Muscle layer of colon (tissue), 2 donors: Measurements from ENCODE around the gene GET3.

ENCODE experiments used
- H3K27ac ChIP-seq: one replicate; pipeline ENCODE4 v1.7.0; 2013; ENCODE audit warnings: low read depth, mild to moderate bottlenecking, low read length, moderate library complexity
- H3K27me3 ChIP-seq, 2 donors: one replicate each; pipeline ENCODE4 v1.7.0; 2013; ENCODE audit warnings: low read length in 2 of 2, mild to moderate bottlenecking in 2 of 2; ENCODE audit not compliant: insufficient read depth in 2 of 2, control insufficient read depth in 1 of 2
- H3K36me3 ChIP-seq: one replicate; pipeline ENCODE4 v1.7.0; 2013; ENCODE audit warnings: mild to moderate bottlenecking, low read length; ENCODE audit not compliant: insufficient read depth
- H3K4me1 ChIP-seq: one replicate; pipeline ENCODE4 v1.7.0; 2013; ENCODE audit warnings: mild to moderate bottlenecking, low read length; ENCODE audit not compliant: insufficient read depth
- H3K4me3 ChIP-seq, 2 donors: one replicate each; pipeline ENCODE4 v1.7.0; 2013; ENCODE audit warnings: low read length in 2 of 2, low read depth in 1 of 2, mild to moderate bottlenecking in 1 of 2, moderate library complexity in 1 of 2
- H3K9ac ChIP-seq: one replicate; pipeline ENCODE4 v1.7.0; 2013; ENCODE audit warnings: low read length
- H3K9me3 ChIP-seq: one replicate; pipeline ENCODE4 v1.7.0; 2013; ENCODE audit warnings: mild to moderate bottlenecking, low read length
- donor health status: abdominal sarcoma.
- donor health status: Adenocarcinoma of cecum.

The GET3 gene

DNA sequence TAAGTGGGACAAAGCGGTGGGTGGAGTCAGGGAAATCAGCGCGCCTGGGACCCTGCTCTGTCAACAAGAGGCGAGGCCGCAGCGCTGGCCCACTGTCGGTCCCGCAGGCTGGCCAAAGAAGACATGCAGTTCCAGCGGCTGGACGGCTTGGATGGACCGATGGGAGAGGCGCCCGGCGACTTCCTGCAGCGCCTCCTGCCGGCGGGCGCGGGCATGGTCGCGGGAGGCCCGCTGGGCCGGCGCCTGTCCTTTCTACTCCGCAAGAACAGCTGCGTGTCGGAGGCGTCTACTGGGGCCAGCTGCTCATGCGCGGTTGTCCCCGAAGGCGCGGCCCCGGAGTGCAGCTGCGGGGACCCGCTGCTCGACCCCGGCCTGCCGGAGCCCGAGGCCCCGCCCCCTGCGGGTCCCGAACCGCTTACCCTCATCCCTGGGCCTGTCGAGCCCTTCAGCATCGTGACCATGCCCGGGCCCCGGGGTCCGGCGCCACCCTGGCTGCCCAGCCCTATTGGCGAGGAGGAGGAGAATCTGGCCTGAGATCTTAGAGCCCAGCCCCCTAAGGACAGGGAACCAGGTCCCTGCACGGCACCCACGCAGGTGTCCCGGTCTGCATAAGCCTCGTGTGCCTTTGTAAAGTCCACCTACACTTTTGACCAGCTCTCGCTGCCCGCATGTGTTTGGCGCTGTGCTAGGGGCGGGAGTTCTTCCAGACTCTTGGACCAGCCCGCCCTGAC, 20.4 kb downstream of the GET3 start:
- Histone ChIP-seq H3K36me3 (no peaks in the 10 kb centered on the region), H3K27me3 (no peaks in the 10 kb centered on the region), H3K4me1 (no peaks in the 10 kb centered on the region), H3K4me3 (peak overlapping the region; percentile 27 to 51), H3K9me3 (no peaks in the 10 kb centered on the region), H3K9ac (no peak overlapping the region), H3K27ac (no peak overlapping the region)

GRCh38 chr19:12759686-12760085, 22.4 kb downstream of the GET3 start:
- no peaks in the 10 kb centered on the region for H3K27me3 ChIP-seq
- no peak overlapping the region for H3K9ac ChIP-seq
- no peaks in the 10 kb centered on the region for H3K9me3 ChIP-seq
- no peaks in the 10 kb centered on the region for H3K4me1 ChIP-seq
- H3K4me3 ChIP-seq = no peak overlapping the region
- H3K36me3 ChIP-seq = no peaks in the 10 kb centered on the region
- H3K27ac ChIP-seq = no peak overlapping the region

GRCh38 chr19:12763100-12763499, 25.8 kb downstream of the GET3 start:
- no peak overlapping the region for H3K9ac ChIP-seq
- H3K27ac ChIP-seq = no peak overlapping the region

DNA sequence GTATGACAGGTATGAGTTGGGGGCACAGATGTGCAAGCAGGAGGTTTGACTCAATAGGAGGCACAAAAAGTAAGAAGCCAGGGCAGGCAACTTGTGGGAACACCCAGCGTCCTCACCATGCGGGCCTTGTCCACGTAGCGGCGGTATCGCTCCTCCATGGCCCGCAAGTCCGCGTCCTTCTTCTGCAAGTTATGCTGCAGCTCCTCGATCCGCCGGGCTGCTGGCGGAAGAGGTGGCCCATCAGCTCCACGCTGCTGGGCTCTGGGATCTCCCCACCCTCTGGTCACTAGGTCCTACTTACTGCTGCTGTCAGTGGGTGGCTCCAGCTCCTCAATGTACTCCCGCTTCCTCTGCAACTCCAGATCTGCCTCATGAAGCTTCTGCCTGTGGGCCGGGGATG, 27.4 kb downstream of the GET3 start:
- no peaks in the 10 kb centered on the region for H3K9me3 ChIP-seq
- no peaks in the 10 kb centered on the region for H3K4me1 ChIP-seq
- H3K9ac ChIP-seq = no peak overlapping the region
- H3K4me3 ChIP-seq = no peak overlapping the region
- no peaks in the 10 kb centered on the region for H3K36me3 ChIP-seq
- no peak overlapping the region for H3K27ac ChIP-seq
- no peaks in the 10 kb centered on the region for H3K27me3 ChIP-seq

More at GRCh38 chr19:12763100-12763499, 25.8 kb downstream of the GET3 start:
- Histone ChIP-seq H3K27me3 (no peaks in the 10 kb centered on the region), H3K4me1 (no peaks in the 10 kb centered on the region), H3K4me3 (no peak overlapping the region), H3K9me3 (no peaks in the 10 kb centered on the region), H3K36me3 (no peaks in the 10 kb centered on the region)

DNA sequence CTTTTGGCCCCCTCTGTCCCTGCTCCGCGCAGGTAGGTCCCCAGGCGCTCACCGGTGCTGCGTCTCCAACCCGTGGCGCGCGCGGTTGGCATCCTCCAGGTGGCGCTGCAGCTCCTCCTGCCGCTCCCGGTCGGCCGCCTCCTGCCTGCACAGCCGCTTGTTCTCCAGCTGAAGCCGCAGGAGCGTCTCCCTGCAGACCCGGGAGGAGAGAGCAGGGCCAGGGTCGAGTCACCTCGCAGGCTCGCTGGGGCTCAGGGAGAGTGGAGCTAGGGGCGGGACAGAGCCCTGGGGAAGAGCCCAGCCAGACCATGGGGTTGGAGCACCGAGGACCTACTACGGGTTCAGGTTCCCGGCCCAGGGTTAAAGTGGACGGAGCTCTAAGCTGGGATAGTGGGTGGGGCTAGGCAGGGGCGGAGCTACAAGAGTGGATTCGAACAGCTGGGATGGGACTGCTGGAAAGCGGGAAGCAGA, 28.8 kb downstream of the GET3 start:
- Histone ChIP-seq H3K27ac (peak overlapping the region; percentile 48), H3K9ac (no peak overlapping the region), H3K36me3 (no peaks in the 10 kb centered on the region)

GRCh38 chr19:12767150-12767549, 29.9 kb downstream of the GET3 start:
- Histone ChIP-seq H3K36me3 (no peaks in the 10 kb centered on the region), H3K27ac (no peak overlapping the region), H3K27me3 (no peaks in the 10 kb centered on the region), H3K4me1 (no peaks in the 10 kb centered on the region), H3K4me3 (no peak overlapping the region), H3K9ac (no peak overlapping the region), H3K9me3 (no peaks in the 10 kb centered on the region)

More for the DNA sequence above, 28.8 kb downstream of the GET3 start:
- no peaks in the 10 kb centered on the region for H3K9me3 ChIP-seq
- H3K27me3 ChIP-seq = no peaks in the 10 kb centered on the region
- no peak overlapping the region for H3K4me3 ChIP-seq
- no peaks in the 10 kb centered on the region for H3K4me1 ChIP-seq

DNA sequence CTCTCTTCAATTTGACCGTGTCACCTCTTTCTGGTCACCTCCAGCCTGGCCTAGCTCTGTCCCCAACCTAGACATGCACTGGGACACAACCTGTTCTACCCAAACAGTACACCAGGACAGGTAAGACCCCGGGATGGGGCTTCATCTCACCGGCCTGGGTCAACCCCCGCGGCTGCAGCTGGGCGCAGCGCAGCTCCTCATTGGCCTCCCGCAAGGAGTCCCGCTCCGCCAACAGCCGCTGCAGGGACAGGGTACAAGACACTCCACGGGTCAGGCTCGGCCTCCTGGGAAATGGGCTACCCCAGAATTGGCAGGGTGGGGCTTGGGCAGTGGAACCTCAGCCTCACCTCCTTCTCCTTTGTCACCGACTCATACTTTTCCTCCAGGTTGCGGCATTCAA, 30.4 kb downstream of the GET3 start:
- no peak overlapping the region for H3K27ac ChIP-seq
- H3K4me3 ChIP-seq = no peak overlapping the region
- H3K9ac ChIP-seq = no peak overlapping the region
- no peaks in the 10 kb centered on the region for H3K36me3 ChIP-seq
- H3K9me3 ChIP-seq = no peaks in the 10 kb centered on the region
- H3K4me1 ChIP-seq = no peaks in the 10 kb centered on the region
- H3K27me3 ChIP-seq = no peaks in the 10 kb centered on the region

DNA sequence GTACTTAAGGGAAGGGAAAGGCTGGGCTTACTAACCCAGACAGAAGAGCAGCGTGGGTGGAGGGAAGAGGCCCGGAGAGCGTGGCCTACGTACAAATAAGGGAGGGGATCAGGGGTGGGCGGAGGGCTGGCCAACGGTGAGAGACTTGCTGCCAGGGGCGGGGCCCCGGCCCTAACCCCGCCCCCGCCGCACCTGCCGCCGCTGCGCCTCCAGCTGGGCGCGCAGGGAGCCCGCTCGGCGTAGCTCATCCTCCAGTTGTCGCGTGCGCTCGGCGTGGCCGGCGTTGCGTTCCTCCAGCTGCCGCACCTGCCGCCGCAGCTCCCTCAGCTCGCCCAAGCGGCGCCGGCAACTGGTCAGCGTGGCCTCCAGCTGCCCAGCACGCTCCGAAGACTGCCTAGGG, 32.4 kb downstream of the GET3 start:
- no peaks in the 10 kb centered on the region for H3K36me3 ChIP-seq
- H3K27ac ChIP-seq = no peak overlapping the region
- H3K4me1 ChIP-seq = no peaks in the 10 kb centered on the region
- no peak overlapping the region for H3K9ac ChIP-seq
- no peaks in the 10 kb centered on the region for H3K9me3 ChIP-seq
- H3K4me3 ChIP-seq = no peak overlapping the region
- no peaks in the 10 kb centered on the region for H3K27me3 ChIP-seq

DNA sequence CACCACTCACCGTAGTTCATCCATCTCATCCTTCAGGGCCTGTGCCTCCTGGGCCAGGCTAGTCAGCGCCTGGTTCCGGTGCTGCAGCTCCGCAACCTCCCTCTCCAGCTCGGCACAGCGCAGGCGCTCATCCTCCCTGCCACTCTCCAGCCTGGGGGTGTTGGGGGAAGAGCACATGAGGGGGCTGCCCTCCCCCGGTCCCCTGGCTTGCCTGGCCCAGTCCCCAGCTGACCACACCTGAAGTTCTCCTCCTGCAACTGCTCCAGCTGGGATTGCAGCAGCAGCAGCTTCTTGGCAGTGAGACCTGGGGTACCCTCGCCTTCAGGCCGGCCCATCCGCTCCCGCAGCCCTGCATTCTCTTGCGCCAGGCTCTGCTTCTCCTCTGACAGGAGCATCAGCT, 33.6 kb downstream of the GET3 start:
- Histone ChIP-seq H3K27ac (no peak overlapping the region), H3K4me1 (no peaks in the 10 kb centered on the region)

DNA sequence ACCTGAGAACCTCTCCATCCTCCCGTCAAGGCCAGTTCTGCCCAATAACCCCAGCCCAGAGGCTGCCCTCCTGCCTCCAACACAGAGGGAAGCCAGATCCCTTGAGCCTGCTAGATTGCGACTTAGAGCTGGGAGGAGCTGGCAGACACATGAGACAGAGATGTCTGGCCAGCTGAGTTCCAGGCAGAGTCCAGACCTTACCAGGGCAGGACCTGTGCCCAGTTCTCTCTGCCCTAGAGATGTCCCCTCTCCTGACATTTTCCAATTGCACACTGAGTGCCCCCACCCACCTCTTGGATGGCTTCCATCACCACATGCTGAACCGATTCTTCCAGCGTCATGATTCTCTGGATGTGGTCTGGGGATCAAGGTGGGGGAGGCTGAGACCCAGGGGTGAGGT, 35.0 kb downstream of the GET3 start:
- H3K9ac ChIP-seq = no peak overlapping the region
- no peak overlapping the region for H3K27ac ChIP-seq
- no peaks in the 10 kb centered on the region for H3K27me3 ChIP-seq
- no peak overlapping the region for H3K4me3 ChIP-seq
- no peaks in the 10 kb centered on the region for H3K36me3 ChIP-seq
- no peaks in the 10 kb centered on the region for H3K9me3 ChIP-seq
- no peaks in the 10 kb centered on the region for H3K4me1 ChIP-seq

More for the DNA sequence above, 33.6 kb downstream of the GET3 start:
- H3K9ac ChIP-seq = no peak overlapping the region
- no peaks in the 10 kb centered on the region for H3K27me3 ChIP-seq
- no peaks in the 10 kb centered on the region for H3K9me3 ChIP-seq
- H3K4me3 ChIP-seq = no peak overlapping the region
- no peaks in the 10 kb centered on the region for H3K36me3 ChIP-seq

GRCh38 chr19:12773571-12773970, 36.3 kb downstream of the GET3 start:
- H3K9me3 ChIP-seq = no peaks in the 10 kb centered on the region
- H3K4me3 ChIP-seq = no peak overlapping the region
- no peaks in the 10 kb centered on the region for H3K27me3 ChIP-seq
- H3K9ac ChIP-seq = no peak overlapping the region
- no peaks in the 10 kb centered on the region for H3K36me3 ChIP-seq
- H3K27ac ChIP-seq = no peak overlapping the region
- peaks cover 3% of the 10 kb centered on the region for H3K4me1 ChIP-seq
